ENCODE measurements around the gene MYRIP.
"Not testable (repeated sequence)": the region's sequence is repeated elsewhere in the genome, so short reads cannot be mapped to it uniquely, and the experiment has no call there.

MYRIP gene

GRCh38 chr3:39808467-39809180 lies 785 bp upstream of the MYRIP start:
- no peak for DNase-seq (ENCODE audit: low spot score)

DNA sequence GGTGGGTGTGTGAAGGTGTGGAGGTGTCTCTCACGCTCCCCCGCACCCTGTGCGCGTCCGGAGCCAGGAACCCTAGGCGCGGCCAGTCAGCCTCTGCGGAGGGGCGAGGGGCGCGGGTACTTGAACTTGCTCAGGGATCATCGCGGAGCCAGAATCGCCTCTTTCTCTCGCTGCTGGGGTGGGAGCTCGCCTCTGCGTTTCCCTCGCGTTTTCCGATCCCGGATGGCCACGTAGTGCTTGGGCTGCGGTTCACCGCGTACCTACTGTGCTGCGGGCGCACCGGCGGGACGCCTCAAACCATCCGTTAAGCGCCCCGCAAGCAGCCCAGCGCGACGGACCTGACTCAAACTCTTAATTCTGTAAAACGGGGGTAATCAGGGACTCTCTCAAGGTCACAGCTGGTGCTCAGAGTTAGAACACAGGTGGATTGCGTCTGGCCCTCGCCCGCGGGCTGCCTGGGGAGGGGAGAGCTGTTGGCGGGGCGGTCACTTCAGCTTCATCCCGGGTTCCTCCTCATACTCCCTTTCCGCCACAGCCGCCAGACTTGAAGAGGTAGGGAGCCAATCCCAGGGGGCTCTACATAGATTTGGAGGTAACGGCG lies 686 bp downstream of the MYRIP start:
- no peak for DNase-seq (ENCODE audit: low spot score)

- no peak for DNase-seq (ENCODE audit: low spot score)
These were observed 1.3 kb downstream of the MYRIP start for GRCh38 chr3:39810647-39811161.

- DNase-seq (ENCODE audit: low spot score) = no peak
These were observed 2.2 kb downstream of the MYRIP start for GRCh38 chr3:39811561-39811960.

GRCh38 chr3:39812537-39812936 lies 3.1 kb downstream of the MYRIP start:
- DNase-seq (ENCODE audit: low spot score) = no peak

DNA sequence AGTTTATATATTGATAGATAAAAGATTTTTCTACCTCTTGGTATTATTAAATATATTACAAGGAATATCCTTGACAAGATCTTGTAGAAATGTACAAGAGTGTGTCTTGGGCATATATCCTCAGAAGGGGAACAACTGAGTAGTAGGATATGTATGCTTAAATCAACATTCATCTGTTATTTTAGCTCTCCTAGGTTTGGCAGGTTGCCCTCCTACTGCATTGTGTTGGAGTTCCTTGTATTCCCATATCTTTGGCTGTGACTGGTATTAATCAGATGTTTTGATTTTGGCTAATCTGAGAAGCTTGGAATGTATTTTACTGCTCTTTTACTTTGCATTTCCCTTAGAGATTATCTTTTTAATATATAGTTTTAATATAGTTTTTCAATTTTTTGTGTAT lies 4.6 kb downstream of the MYRIP start:
- DNase-seq (ENCODE audit: low spot score) = no peak

DNA sequence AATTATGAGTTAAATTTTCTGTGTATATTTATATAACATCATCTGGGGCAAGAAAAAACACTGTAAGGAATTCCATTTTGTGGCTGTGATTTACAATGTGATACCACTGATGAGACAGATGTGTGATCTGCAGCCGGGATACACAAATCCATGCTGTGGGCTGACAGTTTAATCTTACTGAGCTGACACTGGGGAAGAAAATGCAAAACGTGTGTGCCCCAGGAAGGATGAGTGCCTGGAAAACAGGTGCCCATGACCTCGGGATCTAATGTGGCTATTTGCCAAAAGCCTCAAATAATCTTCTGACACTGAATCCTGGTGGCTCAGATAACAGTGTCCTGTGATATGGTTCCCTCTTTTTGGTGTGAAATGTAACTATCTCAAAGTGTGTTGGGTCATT lies 10.5 kb downstream of the MYRIP start:
- DNase-seq (ENCODE audit: low spot score) = no peak

DNA sequence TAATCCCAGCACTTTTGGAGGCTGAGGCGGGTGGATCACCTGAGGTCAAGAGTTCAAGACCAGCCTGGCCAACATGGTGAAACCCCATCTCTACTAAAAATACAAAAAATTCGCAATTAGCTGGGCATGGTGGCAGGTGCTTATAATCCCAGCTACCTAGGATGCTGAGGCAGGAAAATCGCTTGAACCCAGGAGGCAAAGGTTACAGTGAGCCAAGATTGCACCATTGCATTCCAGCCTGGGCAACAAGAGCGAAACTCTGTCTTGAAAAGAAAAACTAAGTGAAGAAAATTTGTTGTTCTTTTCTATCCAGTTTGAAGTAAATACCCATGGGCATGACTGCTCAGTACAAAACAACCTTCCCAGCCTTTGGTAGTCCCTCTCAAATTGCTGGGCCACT lies 24.4 kb downstream of the MYRIP start:
- DNase-seq (ENCODE audit: low spot score) = not testable (repeated sequence)

- no peak for DNase-seq (ENCODE audit: low spot score)
These were observed 30.1 kb downstream of the MYRIP start for GRCh38 chr3:39839484-39839883.

- no peak for DNase-seq (ENCODE audit: low spot score)
These were observed 34.0 kb downstream of the MYRIP start for GRCh38 chr3:39843440-39843839.

- DNase-seq (ENCODE audit: low spot score) = no peak
These were observed 39.0 kb downstream of the MYRIP start for GRCh38 chr3:39848365-39848764.

DNA sequence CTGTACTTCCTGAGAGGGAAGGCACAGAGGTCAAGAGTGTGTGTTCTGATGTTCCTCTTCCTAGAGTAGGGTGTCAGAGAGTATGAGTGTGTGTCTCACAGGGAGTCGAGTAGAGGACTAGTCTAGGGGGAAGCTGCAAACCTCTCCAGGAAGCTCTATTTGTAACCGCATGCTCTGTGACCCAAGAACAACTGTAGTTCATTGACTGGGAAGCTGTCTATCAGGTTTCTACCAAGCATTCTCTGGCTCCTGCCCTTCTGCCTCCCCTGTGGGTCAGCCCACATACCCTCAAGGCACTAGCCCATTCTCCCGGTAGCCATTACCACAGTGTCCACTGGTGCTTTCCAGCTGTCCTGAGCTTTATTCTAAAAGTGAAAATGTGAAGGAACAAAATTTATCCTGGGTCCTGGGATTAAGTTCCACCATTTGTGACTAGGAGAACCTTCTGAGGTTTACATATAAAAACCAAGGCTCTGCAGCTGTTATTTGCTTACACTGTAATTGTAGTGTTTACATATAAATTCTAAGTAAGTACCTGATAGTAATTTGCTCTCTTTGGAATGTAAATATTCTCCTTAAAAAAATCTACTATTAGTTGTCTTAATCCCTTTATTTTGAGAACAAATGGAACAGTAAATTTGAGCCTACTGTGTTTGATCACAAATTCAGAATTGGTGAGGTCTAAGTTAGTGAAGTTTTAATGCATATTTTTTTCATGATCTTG lies 40.7 kb downstream of the MYRIP start:
- no peak for DNase-seq (ENCODE audit: low spot score)

DNA sequence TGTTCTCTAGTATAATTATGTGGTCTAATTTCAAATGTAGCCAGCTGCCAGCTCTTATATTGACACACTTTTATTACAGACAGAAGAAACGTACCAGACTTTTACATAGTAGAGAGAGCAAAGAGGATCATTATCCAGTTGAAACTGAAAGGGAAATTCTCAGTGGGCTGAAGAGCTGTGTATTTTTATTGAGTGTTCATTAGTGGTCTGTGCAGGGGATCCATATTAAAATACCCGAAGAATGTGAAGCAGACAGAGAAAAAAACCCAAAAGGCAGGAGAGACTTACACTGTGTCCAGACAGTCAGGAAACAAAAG lies 41.3 kb downstream of the MYRIP start:
- no peak for DNase-seq (ENCODE audit: low spot score)

DNA sequence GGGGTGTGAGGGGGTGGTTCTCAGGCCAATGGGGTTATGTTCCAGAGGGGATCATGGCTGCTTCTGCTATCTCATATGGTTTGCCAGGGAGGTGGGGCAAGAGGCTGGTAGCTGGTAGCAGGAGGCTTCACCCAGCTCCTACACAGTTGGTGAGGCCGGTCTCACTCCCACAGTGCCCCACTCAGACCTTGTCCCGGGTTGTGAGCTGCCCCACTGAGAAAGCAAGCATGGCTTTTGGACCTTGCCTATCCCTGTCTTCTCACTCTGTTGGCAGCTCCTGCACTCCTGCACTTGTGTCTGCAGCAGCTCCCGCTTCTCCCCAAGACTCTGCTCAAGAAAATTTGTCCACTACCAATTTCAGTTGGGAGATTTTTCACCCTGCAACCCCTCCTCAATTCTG lies 46.1 kb downstream of the MYRIP start:
- no peak for DNase-seq (ENCODE audit: low spot score)

GRCh38 chr3:39869890-39870289 lies 60.5 kb downstream of the MYRIP start:
- no peak for DNase-seq (ENCODE audit: low spot score)

DNA sequence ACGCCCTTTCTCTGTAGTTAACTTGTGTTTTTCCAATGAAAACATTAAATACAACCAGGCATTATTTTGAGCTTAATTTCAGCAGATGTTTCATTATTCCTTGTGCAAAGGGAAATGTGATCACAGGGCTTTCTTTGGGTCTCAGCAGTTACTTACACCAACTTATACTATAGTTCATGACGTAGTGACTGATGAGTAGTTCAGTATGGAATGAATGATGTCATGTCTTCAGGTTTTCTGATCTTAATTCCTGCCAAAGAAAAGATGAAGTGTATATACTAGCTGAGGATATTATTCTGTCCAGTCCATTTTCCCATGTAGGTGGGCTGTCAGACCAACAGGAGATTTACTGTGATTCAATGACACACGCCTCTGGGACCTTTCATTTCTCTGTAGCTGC lies 61.3 kb downstream of the MYRIP start:
- no peak for DNase-seq (ENCODE audit: low spot score)

DNA sequence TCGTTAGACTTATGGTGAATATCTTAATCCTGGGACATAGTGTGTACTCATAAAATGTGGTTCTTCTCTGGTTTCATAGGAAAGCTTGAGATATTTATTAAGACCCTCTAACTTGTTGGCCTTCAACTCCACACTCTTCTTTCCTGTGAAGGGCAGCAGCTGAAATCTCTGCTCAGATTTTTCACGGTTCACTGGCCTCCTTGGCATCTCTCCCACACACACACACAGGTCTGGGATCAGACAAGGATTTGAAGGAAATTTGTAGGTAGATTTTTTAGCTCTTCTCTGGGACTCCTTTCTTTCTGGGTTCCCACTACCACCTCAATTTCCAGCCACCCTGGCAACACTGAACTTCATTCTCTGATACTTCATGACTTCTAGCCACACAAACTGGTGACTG lies 70.2 kb downstream of the MYRIP start:
- DNase-seq (ENCODE audit: low spot score) = no peak

DNA sequence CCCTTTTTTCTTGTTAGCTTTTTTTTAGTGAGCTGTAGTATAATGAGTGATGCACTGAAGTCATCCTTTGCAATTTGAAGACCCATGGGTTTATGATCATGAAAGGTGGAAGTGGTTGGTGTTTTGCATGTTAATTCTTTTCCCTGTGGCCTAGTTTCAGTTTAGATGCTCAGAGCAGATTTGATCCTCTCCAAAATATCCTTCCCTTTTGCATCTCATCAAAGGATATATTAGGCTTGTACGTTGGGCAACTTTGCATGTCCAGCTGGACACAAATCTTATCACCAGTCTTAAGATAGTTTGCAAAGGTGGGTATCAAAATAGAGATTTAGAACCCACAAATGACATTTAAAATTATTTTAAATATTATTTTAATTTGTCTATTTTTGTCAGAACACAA lies 72.7 kb downstream of the MYRIP start:
- no peak for DNase-seq (ENCODE audit: low spot score)

GRCh38 chr3:39892068-39892467 lies 82.7 kb downstream of the MYRIP start:
- DNase-seq (ENCODE audit: low spot score) = no peak

DNA sequence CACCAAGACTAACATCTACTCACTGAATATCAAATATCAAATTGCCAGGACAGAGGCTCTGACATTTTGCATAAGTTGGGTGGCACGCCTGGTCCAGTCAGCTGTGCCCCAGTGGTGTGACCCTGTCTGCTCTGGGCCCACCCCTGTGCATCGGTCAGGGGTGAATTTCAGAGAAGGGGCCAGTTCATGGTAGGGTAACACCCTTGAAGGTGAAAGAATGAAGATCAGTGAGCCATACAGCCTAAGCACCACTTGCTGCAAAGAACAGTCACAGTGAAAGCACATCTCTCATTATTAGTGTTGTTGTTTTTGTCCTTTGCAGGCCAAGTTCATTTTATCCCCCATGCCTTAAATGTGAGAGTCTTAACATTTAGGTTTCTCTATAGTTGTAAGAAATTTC lies 86.8 kb downstream of the MYRIP start:
- DNase-seq (ENCODE audit: low spot score) = no peak

DNA sequence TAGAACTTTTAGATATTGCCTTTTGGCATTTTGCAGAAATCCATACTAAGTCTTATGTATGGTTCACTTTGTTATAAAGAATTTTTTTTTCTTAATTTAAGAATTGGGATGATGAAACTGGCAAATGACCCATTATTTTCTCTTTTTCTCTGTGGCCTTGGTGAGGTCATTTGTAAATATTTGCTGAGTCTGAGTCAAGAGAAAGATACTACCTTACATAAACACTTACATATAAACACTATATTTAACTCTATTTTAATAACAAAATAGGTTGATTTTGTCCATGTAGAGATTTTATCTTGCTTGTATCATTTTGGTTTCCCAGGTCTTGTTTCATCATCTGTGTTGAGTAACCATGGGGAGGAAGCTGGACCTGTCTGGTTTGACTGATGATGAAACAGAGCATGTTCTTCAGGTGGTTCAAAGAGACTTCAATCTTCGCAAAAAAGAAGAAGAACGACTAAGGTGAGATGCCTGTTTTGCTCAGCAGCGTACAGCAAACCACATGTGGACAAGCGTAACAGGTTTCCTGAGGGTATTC lies 91.1 kb downstream of the MYRIP start:
- DNase-seq (ENCODE audit: low spot score) = no peak

DNA sequence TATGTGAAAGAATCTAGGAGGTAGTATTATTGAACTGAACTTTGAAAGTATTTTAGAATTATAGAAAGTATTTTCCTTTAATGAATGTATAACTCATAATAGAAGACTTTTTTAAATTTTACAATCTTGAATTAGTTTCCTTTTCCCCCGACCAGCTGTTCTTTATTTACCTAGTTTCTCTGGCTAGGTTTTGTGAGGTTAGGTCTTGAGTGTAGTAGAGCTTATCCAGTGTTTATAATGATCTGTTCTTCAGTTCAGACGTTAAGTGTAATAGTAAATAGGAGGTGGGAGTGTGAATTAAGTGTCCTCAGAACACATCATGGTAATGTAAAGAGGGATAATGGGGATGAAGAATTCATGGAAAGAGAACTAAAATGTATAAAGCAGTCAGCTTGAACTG lies 93.8 kb downstream of the MYRIP start:
- DNase-seq (ENCODE audit: low spot score) = no peak

DNA sequence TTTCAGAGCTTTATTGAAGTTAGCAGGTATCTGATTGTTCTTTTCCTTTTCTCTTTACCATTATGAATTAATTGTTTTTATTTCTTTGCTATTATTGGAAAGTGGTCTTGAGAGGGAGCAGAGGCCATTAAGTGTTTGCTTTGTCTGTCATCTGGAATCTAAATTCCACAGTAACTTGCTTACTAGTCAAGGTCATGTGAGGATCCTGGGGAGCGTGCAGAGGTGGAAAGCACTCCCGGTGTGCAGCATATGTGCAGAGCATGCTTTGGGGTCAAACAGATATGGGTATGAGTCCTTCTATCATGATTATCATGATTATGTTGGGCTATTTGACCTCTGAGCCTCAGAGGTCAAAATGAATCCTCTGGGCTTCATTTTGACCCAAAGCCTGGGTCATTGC lies 96.4 kb downstream of the MYRIP start:
- DNase-seq (ENCODE audit: low spot score) = no peak

Data from HuH-7.5 (cell line).